Neural cell (in vitro differentiated cells): Measurements from ENCODE around the gene STK10. TPM values are rescaled to one million over a fixed set of nuclear protein-coding genes. Genes with fewer than 3 reads are reported as not detected.
"Not testable (repeated sequence)": the region's sequence is repeated elsewhere in the genome, so short reads cannot be mapped to it uniquely, and the experiment has no call there.

Experiments used
- H2AFZ ChIP-seq: fragments of 200-600, 300-800 bp; sonication (generic), shearing (Covaris generic); 2 replicates; pipeline ENCODE4 v1.6.0; 2014; ENCODE audit warnings: low read depth, mild to moderate bottlenecking, antibody characterized with exemption, low read length, moderate library complexity
- H3F3A ChIP-seq: fragments of 200-600 bp; shearing (Covaris generic); 2 replicates; pipeline ENCODE4 v1.6.1; 2016; ENCODE audit warnings: mild to moderate bottlenecking, moderate library complexity, mixed read lengths, antibody characterized with exemption, low read length; ENCODE audit not compliant: insufficient read depth, poor library complexity, severe bottlenecking
- H3K27ac ChIP-seq: fragments of 200-600, 300-800 bp; sonication (generic), shearing (Covaris generic); 2 replicates; pipeline ENCODE4 v1.5.1; 2014; ENCODE audit warnings: mild to moderate bottlenecking, low read length, moderate library complexity
- H3K27me3 ChIP-seq: fragments of 300-800, 200-600 bp; sonication (generic), shearing (Covaris generic); 2 replicates; pipeline ENCODE4 v1.6.0; 2014; ENCODE audit warnings: mild to moderate bottlenecking, low read depth, low read length, moderate library complexity; ENCODE audit not compliant: insufficient read depth
- H3K36me3 ChIP-seq: fragments of 300-800, 200-600 bp; sonication (generic), shearing (Covaris generic); 2 replicates; pipeline ENCODE4 v1.5.1; 2014; ENCODE audit warnings: mild to moderate bottlenecking, antibody characterized with exemption, low read length, moderate library complexity; ENCODE audit not compliant: insufficient read depth
- H3K4me2 ChIP-seq: fragments of 300-800, 200-600 bp; sonication (generic), shearing (Covaris generic); 2 replicates; pipeline ENCODE4 v1.6.0; 2014; ENCODE audit warnings: mild to moderate bottlenecking, low read length
- H3K4me3 ChIP-seq: fragments of 300-800, 200-600 bp; sonication (generic), shearing (Covaris generic); 2 replicates; pipeline ENCODE4 v1.5.1; 2014; ENCODE audit warnings: mild to moderate bottlenecking, low read length, moderate library complexity
- H3K79me2 ChIP-seq: fragments of 200-600 bp; shearing (Covaris generic); replicated peaks from 2 replicates; pipeline ENCODE4 v1.6.0; 2014; ENCODE audit warnings: mild to moderate bottlenecking, low read length, moderate library complexity; ENCODE audit not compliant: insufficient read depth
- H3K9ac ChIP-seq: fragments of 300-800, 200-600 bp; sonication (generic), shearing (Covaris generic); 2 replicates; pipeline ENCODE4 v1.6.1; 2016; ENCODE audit warnings: mild to moderate bottlenecking, low read length, mixed read lengths
- H3K9me2 ChIP-seq: fragments of 200-600 bp; shearing (Covaris generic); 2 replicates; pipeline ENCODE4 v1.6.1; 2016; ENCODE audit warnings: mild to moderate bottlenecking, low read length, mixed read lengths; ENCODE audit not compliant: insufficient read depth
- H3K9me3 ChIP-seq: fragments of 200-600, 300-800 bp; sonication (generic), shearing (Covaris generic); 2 replicates; pipeline ENCODE4 v1.6.1; 2016; ENCODE audit warnings: mild to moderate bottlenecking, mixed run types, low read length, moderate library complexity, mixed read lengths
- H4K20me1 ChIP-seq: fragments of 200-600 bp; shearing (Covaris generic); 2 replicates; pipeline ENCODE4 v1.6.1; 2016; ENCODE audit warnings: mild to moderate bottlenecking, mixed run types; ENCODE audit not compliant: insufficient read depth
- CTCF ChIP-seq: fragments of 450-650 bp; IDR thresholded peaks from 2 replicates; pipeline ENCODE4 v1.5.1; 2014; ENCODE audit warnings: antibody characterized with exemption, mild to moderate bottlenecking, moderate library complexity; ENCODE audit not compliant: poor library complexity, severe bottlenecking
- EP300 ChIP-seq: fragments of 450-650 bp; conservative IDR thresholded peaks from 2 replicates; pipeline ENCODE4 v1.6.1; 2014; ENCODE audit warnings: antibody characterized with exemption, mild to moderate bottlenecking, moderate library complexity; ENCODE audit not compliant: poor library complexity, severe bottlenecking
- MXI1 ChIP-seq: fragments of 450-650 bp; conservative IDR thresholded peaks from 2 replicates; pipeline ENCODE4 v1.6.1; 2014; ENCODE audit warnings: antibody characterized with exemption, mild to moderate bottlenecking; ENCODE audit not compliant: poor library complexity, severe bottlenecking
- POLR2AphosphoS5 ChIP-seq: IDR thresholded peaks from 2 replicates; pipeline ENCODE4 v1.6.1; 2012
- RAD21 ChIP-seq: fragments of 450-650 bp; conservative IDR thresholded peaks from 2 replicates; pipeline ENCODE4 v1.6.1; 2014; ENCODE audit warnings: antibody characterized with exemption, mild to moderate bottlenecking, moderate library complexity
- REST ChIP-seq: IDR thresholded peaks from 2 replicates; pipeline ENCODE4 v1.6.1; 2012; ENCODE audit warnings: borderline replicate concordance
- SMC3 ChIP-seq: fragments of 450-650 bp; conservative IDR thresholded peaks from 2 replicates; pipeline ENCODE4 v1.6.1; 2014; ENCODE audit warnings: antibody characterized with exemption, mild to moderate bottlenecking, moderate library complexity; ENCODE audit not compliant: poor library complexity
- TAF1 ChIP-seq: IDR thresholded peaks from 2 replicates; pipeline ENCODE4 v1.6.1; 2012; ENCODE audit warnings: low read depth
- polyA plus RNA-seq: library from polyadenylated mRNA; depleted of rRNA; stranded (reverse); fragments of >200 nt; gene quantifications from 2 replicates; pipeline ENCODE4 v1.2.3, GENCODE V29; 2014

Gene STK10
- polyA plus RNA-seq, 1 donor from 2014 or later, result 8.2 TPM

- TF ChIP-seq RAD21 (no peak), SMC3 (no peak), EP300 (no peak), TAF1 (no peak), CTCF (no peak), POLR2AphosphoS5 (no peak), REST (no peak), MXI1 (no peak)
- no peak overlapping the region for H2AFZ ChIP-seq
- no peak overlapping the region for H3K4me2 ChIP-seq
- peaks cover 4% of the 10 kb centered on the region for H3K79me2 ChIP-seq
- H3K27me3 ChIP-seq, result no peaks in the 10 kb centered on the region
- no peak overlapping the region for H3K27ac ChIP-seq
- H4K20me1 ChIP-seq, result no peaks in the 10 kb centered on the region
- H3F3A ChIP-seq, result no peaks in the 10 kb centered on the region
- H3K36me3 ChIP-seq, result no peaks in the 10 kb centered on the region
- no peak overlapping the region for H3K4me3 ChIP-seq
- H3K9me2 ChIP-seq, result no peaks in the 10 kb centered on the region
- no peaks in the 10 kb centered on the region for H3K9me3 ChIP-seq
- no peak overlapping the region for H3K9ac ChIP-seq
These were observed 21.7 kb upstream of the STK10 start for GRCh38 chr5:172209714-172210113.

GRCh38 chr5:172207511-172207910 is 19.5 kb upstream of the STK10 start:
- Histone ChIP-seq H3K4me3 (no peak overlapping the region), H2AFZ (no peak overlapping the region), H3K9me2 (no peaks in the 10 kb centered on the region), H3K9me3 (no peaks in the 10 kb centered on the region), H3K27me3 (no peaks in the 10 kb centered on the region), H3K79me2 (no peaks in the 10 kb centered on the region), H4K20me1 (no peaks in the 10 kb centered on the region), H3K9ac (no peak overlapping the region), H3K27ac (no peak overlapping the region), H3K36me3 (no peaks in the 10 kb centered on the region), H3K4me2 (no peak overlapping the region), H3F3A (no peaks in the 10 kb centered on the region)
- TF ChIP-seq SMC3 (no peak), RAD21 (no peak), MXI1 (no peak)

GRCh38 chr5:172205984-172206383 is 18.0 kb upstream of the STK10 start:
- not testable (repeated sequence) for H3F3A ChIP-seq, H2AFZ ChIP-seq, H3K4me3 ChIP-seq, H3K9me2 ChIP-seq, H3K4me2 ChIP-seq, H3K36me3 ChIP-seq, H3K79me2 ChIP-seq, H3K9me3 ChIP-seq, H3K9ac ChIP-seq, H4K20me1 ChIP-seq, H3K27me3 ChIP-seq, H3K27ac ChIP-seq
